Measurements from ENCODE around the gene VWA5B2. TPM values are rescaled to one million over a fixed set of nuclear protein-coding genes. Genes with fewer than 3 reads are reported as not detected.

Gene VWA5B2
- total and polyA plus RNA-seq, 9 donors: 0.04 to 1.2 (median 0.32) TPM

DNA sequence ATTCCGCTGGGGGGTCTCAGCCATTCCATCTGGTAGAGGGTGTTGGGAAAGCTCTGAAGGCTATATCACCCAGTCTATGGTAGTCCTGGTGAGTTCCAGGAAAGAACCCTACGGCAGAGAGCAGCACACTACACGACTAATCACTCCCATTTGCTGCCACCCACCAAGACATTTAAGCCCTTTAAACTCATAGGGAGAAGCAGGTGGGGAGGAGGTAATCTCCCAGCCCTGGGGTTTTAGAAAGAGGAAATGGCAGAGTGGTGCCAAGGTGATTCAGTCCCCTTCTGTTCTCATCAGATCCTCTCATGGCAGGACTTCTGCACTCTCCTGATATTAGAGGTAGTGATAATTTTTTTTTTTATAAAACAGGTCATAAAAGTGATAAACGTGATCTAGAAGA, 10.6 kb upstream of the VWA5B2 start:
- no peaks in the 10 kb centered on the region for H3K36me3 ChIP-seq (ENCODE audit: control insufficient read depth, insufficient read depth, low read length)
- no peaks in the 10 kb centered on the region for H3K27me3 ChIP-seq (ENCODE audit: control insufficient read depth, insufficient read depth, low read length)
- no peak overlapping the region for H3K27ac ChIP-seq (ENCODE audit: low read length)
- no peaks in the 10 kb centered on the region for H3K4me1 ChIP-seq (ENCODE audit: control insufficient read depth, insufficient read depth, low read length)
- WGBS (ENCODE audit: insufficient coverage): no CpG with 5 or more reads among the region's 4 CpGs
- H3K4me3 ChIP-seq (ENCODE audit: low read length): no peak overlapping the region
- no peak for DNase-seq
- no peaks in the 10 kb centered on the region for H3K9me3 ChIP-seq (replicated peaks; ENCODE audit: control insufficient read depth, low read depth, low read length)

DNA sequence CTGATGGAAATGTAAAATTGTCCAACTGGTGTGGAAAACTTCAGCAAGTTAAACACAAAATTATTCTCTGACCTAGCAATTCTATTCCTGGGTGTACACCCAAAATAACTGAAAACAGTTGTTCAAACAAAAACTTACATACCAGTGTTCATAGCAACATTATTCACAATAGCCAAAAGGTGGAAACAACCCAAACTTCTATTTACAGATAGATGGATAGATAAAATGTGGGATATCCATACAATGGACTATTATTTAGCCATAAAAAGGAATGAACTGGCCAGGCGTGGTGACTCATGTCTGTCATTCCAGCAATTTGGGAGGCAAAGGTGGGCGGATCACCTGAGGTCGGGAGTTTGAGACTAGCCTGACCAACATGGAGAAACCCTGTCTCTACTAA, 6.9 kb upstream of the VWA5B2 start:
- no peak overlapping the region for H3K4me3 ChIP-seq (ENCODE audit: low read length)
- peaks cover 12% of the 10 kb centered on the region for H3K27me3 ChIP-seq (ENCODE audit: control insufficient read depth, insufficient read depth, low read length)
- no peaks in the 10 kb centered on the region for H3K36me3 ChIP-seq (ENCODE audit: control insufficient read depth, insufficient read depth, low read length)
- H3K27ac ChIP-seq (ENCODE audit: low read length): no peak overlapping the region
- DNase-seq: no peak
- no peaks in the 10 kb centered on the region for H3K4me1 ChIP-seq (ENCODE audit: control insufficient read depth, insufficient read depth, low read length)
- no CpG with 5 or more reads among the region's 3 CpGs for WGBS (ENCODE audit: insufficient coverage)
- H3K9me3 ChIP-seq (replicated peaks; ENCODE audit: control insufficient read depth, low read depth, low read length): no peaks in the 10 kb centered on the region

DNA sequence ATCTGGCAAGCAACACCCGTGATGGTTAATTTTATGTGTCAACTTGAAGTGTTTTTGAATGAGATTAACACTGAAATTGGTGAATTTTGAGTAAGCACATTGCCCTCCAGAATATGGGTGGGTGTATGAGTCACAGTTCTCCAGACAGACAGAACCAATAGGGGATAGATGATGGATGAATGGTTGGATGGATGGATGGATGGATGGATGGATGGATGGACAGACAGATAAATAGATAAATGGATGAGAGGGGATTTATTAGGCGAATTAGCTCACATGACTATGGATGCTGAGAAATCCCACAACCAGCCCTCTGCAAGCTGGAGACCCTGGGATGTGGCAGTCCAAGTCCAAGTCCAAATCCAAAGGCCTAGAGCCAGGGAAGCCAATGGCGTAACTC, 5.4 kb upstream of the VWA5B2 start:
- peaks cover 26% of the 10 kb centered on the region for H3K27me3 ChIP-seq (ENCODE audit: control insufficient read depth, insufficient read depth, low read length)
- WGBS (ENCODE audit: insufficient coverage): 80% methylated on average over 2 of the region's 3 CpGs
- no peak for DNase-seq
- no peak overlapping the region for H3K27ac ChIP-seq (ENCODE audit: low read length)
- no peaks in the 10 kb centered on the region for H3K9me3 ChIP-seq (replicated peaks; ENCODE audit: control insufficient read depth, low read depth, low read length)
- H3K4me1 ChIP-seq (ENCODE audit: control insufficient read depth, insufficient read depth, low read length): peaks cover 2% of the 10 kb centered on the region
- H3K4me3 ChIP-seq (ENCODE audit: low read length): no peak overlapping the region
- no peaks in the 10 kb centered on the region for H3K36me3 ChIP-seq (ENCODE audit: control insufficient read depth, insufficient read depth, low read length)

DNA sequence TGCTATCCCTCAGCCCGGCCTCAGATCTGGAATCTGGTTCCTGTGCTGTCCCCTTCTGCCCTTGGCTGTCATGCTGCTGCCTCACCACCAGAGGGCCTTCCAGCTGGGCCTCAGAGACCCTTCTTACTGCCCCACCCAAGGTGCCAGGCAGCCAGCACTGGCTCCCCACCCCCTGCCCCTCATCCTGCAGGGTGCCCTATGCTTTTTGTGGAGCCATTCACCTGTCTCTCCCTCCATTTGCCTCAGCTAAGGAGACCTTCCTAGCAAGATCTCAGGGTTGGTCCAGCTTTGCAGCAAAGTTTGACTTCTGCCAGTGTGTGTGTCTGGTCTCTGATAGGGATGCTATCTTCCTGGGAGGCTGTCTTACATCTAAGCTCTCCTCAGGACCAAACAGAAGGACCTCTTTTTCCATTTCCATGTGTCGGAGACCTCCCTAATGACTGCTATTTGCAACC, 1.9 kb upstream of the VWA5B2 start:
- H3K9me3 ChIP-seq (replicated peaks; ENCODE audit: control insufficient read depth, low read depth, low read length): no peaks in the 10 kb centered on the region
- H3K4me1 ChIP-seq (ENCODE audit: control insufficient read depth, insufficient read depth, low read length): peaks cover 15% of the 10 kb centered on the region
- H3K27me3 ChIP-seq (ENCODE audit: control insufficient read depth, insufficient read depth, low read length): peaks cover 59% of the 10 kb centered on the region
- H3K27ac ChIP-seq (ENCODE audit: low read length): no peak overlapping the region
- WGBS (ENCODE audit: insufficient coverage): 22% methylated on average over 1 of the region's 2 CpGs
- H3K4me3 ChIP-seq (ENCODE audit: low read length): no peak overlapping the region
- no peaks in the 10 kb centered on the region for H3K36me3 ChIP-seq (ENCODE audit: control insufficient read depth, insufficient read depth, low read length)
- no peak for DNase-seq

DNA sequence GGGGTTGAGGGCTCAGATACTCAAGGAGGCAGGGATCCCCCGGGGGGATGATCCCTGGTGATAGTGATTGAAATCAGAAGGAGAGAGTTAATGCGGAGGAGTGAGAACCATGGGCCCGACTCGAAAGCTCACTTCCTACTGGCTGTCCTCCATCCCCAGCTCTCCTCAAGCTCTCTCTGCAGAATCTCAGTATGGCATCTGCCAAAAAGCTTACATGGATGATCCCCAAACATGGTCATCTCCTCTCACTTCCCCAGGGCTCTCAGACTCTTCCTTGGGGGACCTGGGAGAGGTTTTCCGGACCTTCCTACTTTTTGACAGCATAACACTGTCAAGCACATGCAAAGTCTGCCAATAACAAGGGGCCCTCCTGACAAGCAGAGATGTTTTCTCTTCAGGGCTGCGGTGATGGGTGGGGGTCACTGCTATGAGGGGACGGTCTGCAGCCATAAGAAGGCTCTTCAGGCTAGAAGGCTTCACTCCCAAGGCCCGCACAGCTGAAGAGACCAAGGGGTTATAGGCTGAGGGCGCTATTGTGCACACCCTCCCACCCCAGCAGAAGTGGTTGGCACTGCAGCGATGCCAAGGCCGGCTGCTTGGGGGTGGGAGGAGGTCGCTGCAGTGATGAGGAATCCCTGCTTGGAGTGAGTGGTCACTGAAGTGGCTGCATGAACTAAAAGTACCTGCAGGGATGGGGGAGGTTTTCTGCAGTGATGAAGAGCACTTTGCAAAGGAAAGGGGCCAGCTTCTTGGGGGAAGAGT, 828 bp upstream of the VWA5B2 start:
- Histone ChIP-seq H3K36me3 (ENCODE audit: control insufficient read depth, insufficient read depth, low read length) (no peaks in the 10 kb centered on the region), H3K4me1 (ENCODE audit: control insufficient read depth, insufficient read depth, low read length) (peaks cover 15% of the 10 kb centered on the region), H3K27ac (ENCODE audit: low read length) (no peak overlapping the region), H3K9me3 (replicated peaks; ENCODE audit: control insufficient read depth, low read depth, low read length) (no peaks in the 10 kb centered on the region), H3K27me3 (ENCODE audit: control insufficient read depth, insufficient read depth, low read length) (peaks cover 69% of the 10 kb centered on the region), H3K4me3 (ENCODE audit: low read length) (no peak overlapping the region)
- 18% methylated on average over 4 of the region's 12 CpGs for WGBS (ENCODE audit: insufficient coverage)
- no peak for DNase-seq

DNA sequence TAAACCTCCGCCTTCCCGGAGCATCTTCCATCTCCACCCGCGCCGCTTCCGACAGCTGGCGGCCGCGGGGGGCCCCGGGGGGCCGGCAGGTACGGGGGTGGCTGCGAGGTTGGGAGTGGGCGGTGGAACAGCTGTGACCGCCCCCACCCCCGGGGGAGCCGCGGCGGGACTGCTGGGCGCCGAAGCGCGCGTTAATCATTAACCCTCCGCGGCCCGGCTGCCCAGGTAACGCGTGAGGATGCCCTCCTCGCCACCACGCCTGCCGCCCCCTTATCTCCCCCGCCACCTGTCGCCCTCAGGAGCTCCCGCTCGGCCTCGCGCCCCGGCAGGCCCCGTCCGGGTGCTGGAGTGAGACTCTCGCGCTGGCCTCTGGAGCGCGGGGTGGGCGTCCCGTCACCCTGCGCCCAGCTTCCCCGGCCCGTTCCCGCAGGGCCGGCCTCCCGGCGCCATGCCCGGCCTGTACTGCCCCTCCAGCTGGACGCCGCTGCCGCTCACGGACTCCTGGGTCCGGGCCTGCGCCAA, 757 bp downstream of the VWA5B2 start:
- WGBS (ENCODE audit: insufficient coverage): 0% methylated on average over 56 of the region's 61 CpGs
- no peak for DNase-seq
- no peak overlapping the region for H3K27ac ChIP-seq (ENCODE audit: low read length)
- no peaks in the 10 kb centered on the region for H3K9me3 ChIP-seq (replicated peaks; ENCODE audit: control insufficient read depth, low read depth, low read length)
- peaks cover 15% of the 10 kb centered on the region for H3K4me1 ChIP-seq (ENCODE audit: control insufficient read depth, insufficient read depth, low read length)
- no peaks in the 10 kb centered on the region for H3K36me3 ChIP-seq (ENCODE audit: control insufficient read depth, insufficient read depth, low read length)
- peak overlapping the region; percentile 32 for H3K4me3 ChIP-seq (ENCODE audit: low read length)
- peaks cover 73% of the 10 kb centered on the region for H3K27me3 ChIP-seq (ENCODE audit: control insufficient read depth, insufficient read depth, low read length)

DNA sequence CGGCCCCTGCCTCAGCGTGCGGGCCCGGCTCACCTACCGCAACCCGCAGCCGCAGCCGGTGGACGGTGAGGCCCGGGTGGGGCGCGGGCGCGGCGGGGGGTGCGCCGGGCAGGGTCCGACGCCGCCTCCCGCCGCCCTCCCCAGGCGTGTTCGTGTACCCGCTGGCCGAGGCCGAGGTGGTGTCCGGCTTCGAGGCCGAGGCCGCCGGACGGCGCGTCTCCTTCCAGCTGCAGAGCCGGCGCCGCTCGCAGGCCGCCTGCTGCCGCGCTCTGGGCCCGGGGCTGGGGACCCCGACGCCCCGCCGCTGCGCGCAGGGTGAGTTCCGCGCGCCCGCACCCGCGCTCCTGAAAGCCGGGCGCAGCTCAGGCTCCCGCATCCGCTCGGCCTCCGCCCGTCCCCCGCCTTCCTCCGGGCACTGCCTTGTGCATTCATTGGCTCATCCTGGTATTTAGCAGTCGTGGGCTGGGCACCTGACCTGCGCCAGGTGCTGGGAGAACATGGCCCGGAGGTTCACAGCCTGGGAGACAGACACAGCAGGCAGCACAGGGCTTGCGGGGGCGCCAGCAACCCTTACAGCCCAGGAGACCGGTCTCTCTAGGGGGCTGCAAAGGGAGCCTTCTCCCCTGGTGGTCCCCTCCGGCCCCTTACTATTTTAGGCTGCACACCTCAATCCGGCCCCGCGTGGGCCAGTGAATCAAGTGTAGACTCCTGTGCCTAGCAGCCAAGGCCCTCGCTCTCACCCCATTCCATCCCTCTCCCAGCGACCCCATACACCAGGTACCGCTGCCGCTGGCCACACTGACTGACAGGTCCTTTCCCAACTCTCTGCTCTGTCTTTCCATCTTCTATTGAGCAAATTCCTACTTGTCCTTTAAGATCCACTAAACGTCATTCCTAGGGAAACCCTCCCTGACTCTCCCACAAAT, 1.5 kb downstream of the VWA5B2 start:
- DNase-seq: no peak
- H3K27me3 ChIP-seq (ENCODE audit: control insufficient read depth, insufficient read depth, low read length): peaks cover 73% of the 10 kb centered on the region
- H3K36me3 ChIP-seq (ENCODE audit: control insufficient read depth, insufficient read depth, low read length): no peaks in the 10 kb centered on the region
- 3% methylated on average over 79 of the region's 79 CpGs for WGBS (ENCODE audit: insufficient coverage)
- no peak overlapping the region for H3K4me3 ChIP-seq (ENCODE audit: low read length)
- no peak overlapping the region for H3K27ac ChIP-seq (ENCODE audit: low read length)
- no peaks in the 10 kb centered on the region for H3K9me3 ChIP-seq (replicated peaks; ENCODE audit: control insufficient read depth, low read depth, low read length)
- H3K4me1 ChIP-seq (ENCODE audit: control insufficient read depth, insufficient read depth, low read length): peaks cover 15% of the 10 kb centered on the region

DNA sequence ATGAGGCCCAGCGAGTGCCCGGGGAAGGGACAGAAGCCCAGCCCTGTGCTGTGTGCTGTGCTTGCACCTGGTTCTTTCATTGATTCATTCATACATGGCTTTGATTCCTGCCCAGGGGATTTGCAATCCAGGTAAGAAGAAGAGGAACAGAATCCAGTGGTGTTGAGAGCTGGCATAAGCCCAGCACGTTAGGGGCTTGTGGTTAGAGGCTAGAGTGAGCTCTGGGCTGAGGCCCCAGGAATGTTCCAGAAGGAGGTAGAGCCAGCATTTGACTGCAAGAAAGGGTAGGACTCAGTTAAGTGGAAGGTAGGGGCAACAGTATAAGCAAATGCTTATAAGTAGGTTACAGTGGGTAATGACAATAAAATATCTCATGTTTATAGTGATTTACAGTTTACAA, 2.3 kb downstream of the VWA5B2 start:
- no peak for DNase-seq
- 0% methylated on average over 1 of the region's 3 CpGs for WGBS (ENCODE audit: insufficient coverage)
- H3K36me3 ChIP-seq (ENCODE audit: control insufficient read depth, insufficient read depth, low read length): no peaks in the 10 kb centered on the region
- no peaks in the 10 kb centered on the region for H3K9me3 ChIP-seq (replicated peaks; ENCODE audit: control insufficient read depth, low read depth, low read length)
- H3K27me3 ChIP-seq (ENCODE audit: control insufficient read depth, insufficient read depth, low read length): peaks cover 71% of the 10 kb centered on the region
- H3K27ac ChIP-seq (ENCODE audit: low read length): no peak overlapping the region
- H3K4me3 ChIP-seq (ENCODE audit: low read length): no peak overlapping the region
- H3K4me1 ChIP-seq (ENCODE audit: control insufficient read depth, insufficient read depth, low read length): peaks cover 15% of the 10 kb centered on the region

DNA sequence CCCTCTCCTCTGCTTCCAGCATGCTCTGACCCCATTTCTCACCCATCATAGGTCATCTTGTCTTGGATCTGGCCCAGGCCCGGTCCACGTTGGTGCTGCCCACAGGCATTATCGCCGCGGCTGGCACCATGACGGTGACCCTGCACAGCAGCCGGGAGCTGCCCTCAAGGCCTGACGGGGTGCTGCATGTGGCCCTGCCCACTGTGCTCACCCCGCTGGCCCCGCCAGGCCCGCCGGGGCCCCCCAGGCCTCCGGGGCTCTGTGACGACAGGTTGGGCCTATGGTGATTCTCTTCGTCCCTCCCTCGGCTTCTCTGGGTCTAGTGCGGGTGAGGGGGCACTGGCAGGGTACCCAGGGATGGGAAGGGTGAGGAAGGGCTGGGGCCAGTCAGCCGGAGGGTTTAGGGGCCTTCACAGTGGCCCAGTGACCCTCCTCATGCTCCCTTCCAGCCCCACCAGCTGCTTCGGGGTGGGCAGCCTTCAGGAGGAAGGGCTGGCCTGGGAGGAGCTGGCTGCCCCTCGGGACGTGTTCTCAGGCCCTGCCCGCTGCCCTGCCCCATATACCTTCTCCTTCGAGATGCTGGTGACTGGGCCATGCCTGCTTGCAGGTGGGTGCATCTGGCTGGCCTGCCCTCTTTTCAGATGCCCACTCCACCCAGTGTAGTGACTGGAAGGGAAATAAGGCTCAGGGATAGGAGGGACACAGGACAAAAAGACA, 3.9 kb downstream of the VWA5B2 start:
- 88% methylated on average over 8 of the region's 23 CpGs for WGBS (ENCODE audit: insufficient coverage)
- Histone ChIP-seq H3K27ac (ENCODE audit: low read length) (no peak overlapping the region), H3K27me3 (ENCODE audit: control insufficient read depth, insufficient read depth, low read length) (peaks cover 58% of the 10 kb centered on the region), H3K4me1 (ENCODE audit: control insufficient read depth, insufficient read depth, low read length) (peaks cover 15% of the 10 kb centered on the region), H3K9me3 (replicated peaks; ENCODE audit: control insufficient read depth, low read depth, low read length) (no peaks in the 10 kb centered on the region), H3K36me3 (ENCODE audit: control insufficient read depth, insufficient read depth, low read length) (no peaks in the 10 kb centered on the region), H3K4me3 (ENCODE audit: low read length) (no peak overlapping the region)
- DNase-seq: no peak

Data from muscle of leg (tissue), 11 donors.